CD4-positive, alpha-beta T cell treated with Interferon alpha-2 for 1 hour (primary cell): Measurements from ENCODE around the gene NSUN4.

ENCODE experiments used
- DNase-seq, 2 donors: peaks; one replicate each; pipeline ENCODE4 v3.0.0-alpha.2; 2020 to 2022

The NSUN4 gene

GRCh38 chr1:46368791-46369190 is 28.2 kb downstream of the NSUN4 start:
- no peak for DNase-seq

GRCh38 chr1:46369542-46370213 is 29.1 kb downstream of the NSUN4 start:
- DNase-seq = no peak

- no peak for DNase-seq
Measured at GRCh38 chr1:46370214-46370633, 29.6 kb downstream of the NSUN4 start.

GRCh38 chr1:46372431-46372830 is 31.8 kb downstream of the NSUN4 start:
- DNase-seq = no peak

- no peak for DNase-seq
Measured at GRCh38 chr1:46379996-46380395, 39.4 kb downstream of the NSUN4 start.

- no peak for DNase-seq
Measured at GRCh38 chr1:46380508-46380907, 39.9 kb downstream of the NSUN4 start.

- DNase-seq = no peak
Measured at GRCh38 chr1:46393510-46393909, 52.9 kb downstream of the NSUN4 start.

GRCh38 chr1:46394108-46394871 is 53.7 kb downstream of the NSUN4 start, which contains the start of gene FAAH:
TSS of gene FAAH (plus strand) at chr1:46394317. CDS start at chr1:46394349, 32 bp downstream.
- DNase-seq = peak; percentile 25 to 55

- no peak for DNase-seq
Measured at GRCh38 chr1:46394872-46395465, 54.4 kb downstream of the NSUN4 start.

GRCh38 chr1:46396441-46397398 is 56.1 kb downstream of the NSUN4 start:
- DNase-seq = no peak

- DNase-seq = no peak
Measured at GRCh38 chr1:46399307-46399706, 58.7 kb downstream of the NSUN4 start.

- DNase-seq = no peak
Measured at GRCh38 chr1:46400421-46400820, 59.8 kb downstream of the NSUN4 start.

GRCh38 chr1:46401154-46401913 is 60.7 kb downstream of the NSUN4 start:
- no peak for DNase-seq

- DNase-seq = peak in 1 of 2 donors; percentile 24
Measured at GRCh38 chr1:46401964-46402626, 61.5 kb downstream of the NSUN4 start.

GRCh38 chr1:46403916-46404315 is 63.3 kb downstream of the NSUN4 start:
- DNase-seq = no peak

GRCh38 chr1:46404482-46405196 is 64.0 kb downstream of the NSUN4 start:
- DNase-seq = no peak

- no peak for DNase-seq
Measured at GRCh38 chr1:46405197-46405555, 64.6 kb downstream of the NSUN4 start.

GRCh38 chr1:46405724-46406123 is 65.1 kb downstream of the NSUN4 start:
- DNase-seq = no peak

GRCh38 chr1:46406881-46407608 is 66.4 kb downstream of the NSUN4 start:
- no peak for DNase-seq

- no peak for DNase-seq
Measured at GRCh38 chr1:46407636-46408035, 67.0 kb downstream of the NSUN4 start.
